ENCODE data around the gene TAAR8. TPM values are rescaled to one million over a fixed set of nuclear protein-coding genes. Genes with fewer than 3 reads are reported as not detected.
"Not testable (repeated sequence)": the region's sequence is repeated elsewhere in the genome, so short reads cannot be mapped to it uniquely, and the experiment has no call there.

TAAR8 gene
- total RNA-seq, 1 donor from 2014 or later = not detected

- no peak for DNase-seq
- H3K9me3 ChIP-seq = no peaks in the 10 kb centered on the region
- no peak overlapping the region for H3K4me3 ChIP-seq
- H3K27me3 ChIP-seq (ENCODE audit: low read depth) = no peaks in the 10 kb centered on the region
- no peak for ATAC-seq
- no peaks in the 10 kb centered on the region for H3K4me1 ChIP-seq
- H3K27ac ChIP-seq = no peak overlapping the region
- intact Hi-C loops (cut with DNase I) = no loop called here
- no peaks in the 10 kb centered on the region for H3K36me3 ChIP-seq
- TF ChIP-seq, protein P1, sequence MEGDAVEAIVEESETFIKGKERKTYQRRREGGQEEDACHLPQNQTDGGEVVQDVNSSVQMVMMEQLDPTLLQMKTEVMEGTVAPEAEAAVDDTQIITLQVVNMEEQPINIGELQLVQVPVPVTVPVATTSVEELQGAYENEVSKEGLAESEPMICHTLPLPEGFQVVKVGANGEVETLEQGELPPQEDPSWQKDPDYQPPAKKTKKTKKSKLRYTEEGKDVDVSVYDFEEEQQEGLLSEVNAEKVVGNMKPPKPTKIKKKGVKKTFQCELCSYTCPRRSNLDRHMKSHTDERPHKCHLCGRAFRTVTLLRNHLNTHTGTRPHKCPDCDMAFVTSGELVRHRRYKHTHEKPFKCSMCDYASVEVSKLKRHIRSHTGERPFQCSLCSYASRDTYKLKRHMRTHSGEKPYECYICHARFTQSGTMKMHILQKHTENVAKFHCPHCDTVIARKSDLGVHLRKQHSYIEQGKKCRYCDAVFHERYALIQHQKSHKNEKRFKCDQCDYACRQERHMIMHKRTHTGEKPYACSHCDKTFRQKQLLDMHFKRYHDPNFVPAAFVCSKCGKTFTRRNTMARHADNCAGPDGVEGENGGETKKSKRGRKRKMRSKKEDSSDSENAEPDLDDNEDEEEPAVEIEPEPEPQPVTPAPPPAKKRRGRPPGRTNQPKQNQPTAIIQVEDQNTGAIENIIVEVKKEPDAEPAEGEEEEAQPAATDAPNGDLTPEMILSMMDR (IDR thresholded peaks at IDR 0.05) = no peak
These were observed 1.3 kb upstream of the TAAR8 start for GRCh38 chr6:132551214-132551613.

DNA sequence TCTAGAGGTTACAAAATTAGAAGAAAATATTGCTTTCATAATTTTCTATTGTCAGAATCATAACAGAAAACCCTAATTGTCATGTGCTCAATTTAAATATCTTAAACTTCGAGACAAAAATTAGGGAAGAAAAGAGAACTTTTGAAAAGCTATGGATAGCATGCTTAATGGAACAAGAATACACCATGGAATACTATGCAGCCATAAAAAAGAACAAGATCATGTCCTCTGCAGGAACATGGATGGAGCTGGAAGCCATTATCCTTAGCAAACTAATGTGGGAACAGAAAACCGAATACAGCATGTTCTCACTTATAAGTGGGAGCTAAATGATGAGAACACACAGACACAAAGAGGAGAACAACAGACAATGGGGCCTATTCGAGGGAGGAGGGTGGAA is 7.6 kb downstream of the TAAR8 start:
- H3K4me1 ChIP-seq; H3K4me3 ChIP-seq; H3K27me3 ChIP-seq (ENCODE audit: low read depth); intact Hi-C loops (cut with DNase I); DNase-seq; H3K9me3 ChIP-seq; ATAC-seq; H3K36me3 ChIP-seq; H3K27ac ChIP-seq: not testable (repeated sequence)

DNA sequence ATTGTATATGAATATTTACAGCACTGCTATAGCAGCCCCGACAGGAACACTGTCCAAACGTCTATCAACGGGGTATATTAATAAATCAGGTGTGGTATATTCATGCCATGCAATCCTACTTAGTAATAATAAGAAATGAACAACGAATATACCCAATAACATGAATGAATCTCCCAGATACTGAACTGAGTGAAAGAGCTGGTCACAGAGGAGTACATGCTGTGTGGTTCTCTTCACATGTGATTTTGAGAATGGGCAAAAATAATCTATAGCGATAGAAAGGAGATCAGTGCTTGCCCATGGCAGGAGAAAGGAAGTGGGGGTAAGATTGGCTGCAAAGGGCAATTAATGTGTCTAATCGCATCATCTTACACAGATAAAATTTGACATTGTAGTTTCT is 13.9 kb downstream of the TAAR8 start:
- H3K4me1 ChIP-seq = no peaks in the 10 kb centered on the region
- no peaks in the 10 kb centered on the region for H3K36me3 ChIP-seq
- H3K27me3 ChIP-seq (ENCODE audit: low read depth) = peaks cover 6% of the 10 kb centered on the region
- H3K9me3 ChIP-seq = no peaks in the 10 kb centered on the region
- no peak overlapping the region for H3K4me3 ChIP-seq
- TF ChIP-seq, protein P1 (IDR thresholded peaks at IDR 0.05) = no peak
- no peak for DNase-seq
- no peak overlapping the region for H3K27ac ChIP-seq
- no peak for ATAC-seq
- intact Hi-C loops (cut with DNase I) = no loop called here

DNA sequence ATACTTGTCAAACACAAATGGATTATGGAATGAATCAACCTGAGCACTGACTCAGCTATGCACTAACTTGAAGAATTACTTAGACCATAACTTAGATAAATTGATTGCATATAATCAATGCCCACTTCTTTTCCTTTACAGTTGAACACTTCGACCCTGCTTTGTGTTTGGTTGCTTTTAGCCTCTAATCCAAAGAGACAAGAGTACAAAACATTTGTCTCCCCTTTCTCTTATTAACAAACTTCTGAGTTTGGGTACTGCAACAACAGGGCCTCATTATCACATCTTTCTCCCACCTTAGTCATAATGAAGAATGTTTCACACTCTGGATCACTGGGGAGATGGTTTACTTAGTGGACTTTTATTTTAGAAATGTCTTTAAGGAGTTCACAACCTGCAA is 15.1 kb downstream of the TAAR8 start:
- intact Hi-C loops (cut with DNase I) = no loop called here

DNA sequence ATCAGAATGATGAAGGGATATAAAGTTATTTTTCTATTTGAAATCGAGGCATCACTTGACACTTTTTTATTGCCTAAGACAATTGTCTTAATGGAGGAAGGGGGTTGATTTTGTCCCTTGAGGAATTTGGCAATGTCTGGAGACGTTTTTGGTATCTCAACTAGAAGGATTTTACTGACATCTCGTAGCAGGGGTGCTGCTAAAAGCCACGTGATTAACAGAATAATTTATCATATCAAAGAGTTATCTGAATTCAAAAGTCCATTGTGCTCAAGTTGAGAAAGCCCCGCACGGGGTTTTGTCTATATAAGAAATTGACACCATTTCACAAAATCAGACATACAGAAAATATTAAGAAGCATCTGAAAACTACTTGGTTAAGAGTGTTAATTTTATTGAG is 16.1 kb downstream of the TAAR8 start:
- ATAC-seq (no peak), DNase-seq (no peak)
- Histone ChIP-seq H3K27ac (no peak overlapping the region), H3K4me1 (no peaks in the 10 kb centered on the region), H3K36me3 (no peaks in the 10 kb centered on the region), H3K4me3 (no peak overlapping the region), H3K27me3 (ENCODE audit: low read depth) (peaks cover 6% of the 10 kb centered on the region), H3K9me3 (no peaks in the 10 kb centered on the region)
- intact Hi-C loops (cut with DNase I) = no loop called here
- TF ChIP-seq, protein P1 (IDR thresholded peaks at IDR 0.05) = no peak

More for the DNA sequence above, 15.1 kb downstream of the TAAR8 start:
- no peaks in the 10 kb centered on the region for H3K4me1 ChIP-seq
- TF ChIP-seq, protein P1 (IDR thresholded peaks at IDR 0.05) = no peak
- no peaks in the 10 kb centered on the region for H3K9me3 ChIP-seq
- no peaks in the 10 kb centered on the region for H3K36me3 ChIP-seq
- no peak overlapping the region for H3K27ac ChIP-seq
- peaks cover 6% of the 10 kb centered on the region for H3K27me3 ChIP-seq (ENCODE audit: low read depth)
- ATAC-seq (no peak), DNase-seq (no peak)
- no peak overlapping the region for H3K4me3 ChIP-seq

DNA sequence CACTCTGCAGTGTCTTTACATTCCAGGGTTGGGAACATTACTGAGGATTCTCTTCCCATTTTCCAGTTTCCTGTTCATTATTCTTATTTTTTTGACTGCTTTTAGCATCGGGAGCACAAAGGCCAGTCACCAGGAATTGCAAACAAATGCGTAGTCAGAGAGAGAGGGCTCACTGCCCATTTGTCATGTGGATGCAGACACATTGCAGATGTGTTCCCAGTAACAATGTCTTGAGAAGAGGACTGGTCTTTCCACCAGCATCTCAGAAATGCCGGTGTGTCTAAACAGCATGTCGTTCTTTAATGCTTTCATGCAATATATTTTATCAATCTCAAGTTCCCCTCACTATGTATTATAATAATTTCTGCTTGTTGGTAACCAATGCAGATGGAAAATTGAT is 16.7 kb downstream of the TAAR8 start:
- Histone ChIP-seq H3K4me1 (no peaks in the 10 kb centered on the region), H3K4me3 (no peak overlapping the region), H3K36me3 (no peaks in the 10 kb centered on the region), H3K27me3 (ENCODE audit: low read depth) (peaks cover 6% of the 10 kb centered on the region), H3K27ac (no peak overlapping the region), H3K9me3 (no peaks in the 10 kb centered on the region)
- DNase-seq (no peak), ATAC-seq (no peak)
- intact Hi-C loops (cut with DNase I) = no loop called here
- TF ChIP-seq, protein P1 (IDR thresholded peaks at IDR 0.05) = no peak
